ENCODE measurements around the gene PLLP.

PLLP gene

GRCh38 chr16:57225978-57226377 lies 58.5 kb downstream of the PLLP start:
- no peak for DNase-seq (ENCODE audit: low spot score)

- no peak for DNase-seq (ENCODE audit: low spot score)
Observed at GRCh38 chr16:57224651-57225335, 59.7 kb downstream of the PLLP start.

GRCh38 chr16:57223057-57223456 lies 61.4 kb downstream of the PLLP start:
- no peak for DNase-seq (ENCODE audit: low spot score)

GRCh38 chr16:57216968-57217367 lies 67.5 kb downstream of the PLLP start:
- DNase-seq (ENCODE audit: low spot score), result no peak

- no peak for DNase-seq (ENCODE audit: low spot score)
Observed at GRCh38 chr16:57213462-57213861, 71.0 kb downstream of the PLLP start.

- no peak for DNase-seq (ENCODE audit: low spot score)
Observed at GRCh38 chr16:57209780-57210179, 74.7 kb downstream of the PLLP start.

- DNase-seq (ENCODE audit: low spot score), result no peak
Observed at GRCh38 chr16:57208926-57209325, 75.5 kb downstream of the PLLP start.
